ENCODE results near the gene TNS3. TPM values are rescaled to one million over a fixed set of nuclear protein-coding genes. Genes with fewer than 3 reads are reported as not detected.

Gene TNS3
- total RNA-seq, 1 donor from 2014 or later: 41.2 TPM

DNA sequence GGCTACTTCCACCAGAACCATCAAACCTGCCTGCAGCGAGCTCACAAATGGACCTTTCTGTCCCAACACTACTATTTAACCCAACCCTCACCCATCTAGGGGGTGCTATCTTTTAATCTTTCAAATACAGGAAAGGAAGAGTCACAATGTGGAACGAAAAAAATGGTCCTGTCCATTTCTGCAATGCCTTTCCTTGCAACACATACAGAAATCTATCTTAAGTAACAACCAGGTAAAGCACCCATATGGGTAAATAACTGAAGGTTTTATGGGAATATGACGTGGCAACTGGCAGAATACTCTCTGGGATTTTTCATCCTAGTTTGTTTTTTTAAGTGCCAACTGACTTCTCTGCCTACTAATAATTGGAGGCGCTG is 24.6 kb downstream of the TNS3 start:
- Histone ChIP-seq H3K4me3 (ENCODE audit: low read depth, low read length) (no peak overlapping the region), H3K36me3 (ENCODE audit: control insufficient read depth, insufficient read depth, low read length) (no peaks in the 10 kb centered on the region), H3K27me3 (ENCODE audit: control insufficient read depth, insufficient read depth, low read length) (no peaks in the 10 kb centered on the region)
- DNase-seq (ENCODE audit: low read depth): no peak
- TF ChIP-seq, protein P1, sequence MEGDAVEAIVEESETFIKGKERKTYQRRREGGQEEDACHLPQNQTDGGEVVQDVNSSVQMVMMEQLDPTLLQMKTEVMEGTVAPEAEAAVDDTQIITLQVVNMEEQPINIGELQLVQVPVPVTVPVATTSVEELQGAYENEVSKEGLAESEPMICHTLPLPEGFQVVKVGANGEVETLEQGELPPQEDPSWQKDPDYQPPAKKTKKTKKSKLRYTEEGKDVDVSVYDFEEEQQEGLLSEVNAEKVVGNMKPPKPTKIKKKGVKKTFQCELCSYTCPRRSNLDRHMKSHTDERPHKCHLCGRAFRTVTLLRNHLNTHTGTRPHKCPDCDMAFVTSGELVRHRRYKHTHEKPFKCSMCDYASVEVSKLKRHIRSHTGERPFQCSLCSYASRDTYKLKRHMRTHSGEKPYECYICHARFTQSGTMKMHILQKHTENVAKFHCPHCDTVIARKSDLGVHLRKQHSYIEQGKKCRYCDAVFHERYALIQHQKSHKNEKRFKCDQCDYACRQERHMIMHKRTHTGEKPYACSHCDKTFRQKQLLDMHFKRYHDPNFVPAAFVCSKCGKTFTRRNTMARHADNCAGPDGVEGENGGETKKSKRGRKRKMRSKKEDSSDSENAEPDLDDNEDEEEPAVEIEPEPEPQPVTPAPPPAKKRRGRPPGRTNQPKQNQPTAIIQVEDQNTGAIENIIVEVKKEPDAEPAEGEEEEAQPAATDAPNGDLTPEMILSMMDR (IDR thresholded peaks at IDR 0.05; ENCODE audit: insufficient read depth, low read length, poor library complexity, severe bottlenecking): no peak

DNA sequence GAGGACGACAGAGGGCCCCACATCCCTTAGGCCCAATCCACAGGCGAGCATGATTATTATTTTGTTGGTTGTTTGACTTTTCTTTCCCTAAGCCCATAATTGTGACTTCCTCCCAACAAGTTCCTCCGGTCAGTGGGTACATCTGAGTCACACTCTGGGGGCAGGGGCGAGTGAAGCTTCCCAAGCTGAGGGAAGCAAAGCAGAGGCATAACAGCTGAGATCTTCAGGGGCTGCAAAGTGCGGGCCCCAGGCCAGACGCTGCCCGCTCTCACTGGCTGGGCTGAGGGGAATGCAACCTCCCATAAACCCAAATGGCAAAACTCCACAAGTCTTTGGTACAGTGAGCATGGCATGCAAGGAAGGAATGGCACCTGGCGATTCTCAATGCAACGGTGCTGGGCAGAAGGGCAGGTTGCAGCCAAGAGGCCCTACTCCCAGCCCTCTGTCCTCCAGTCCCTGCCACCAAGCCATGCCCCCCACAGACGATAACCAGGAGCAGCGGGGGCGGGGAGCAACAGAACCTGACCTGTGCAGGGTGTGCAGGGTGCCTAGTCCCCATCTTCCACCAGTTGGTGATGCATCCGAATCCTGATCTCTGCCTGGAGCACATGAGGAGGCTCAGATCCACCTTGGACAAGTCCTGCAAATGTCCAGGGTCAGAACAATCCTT is 25.3 kb downstream of the TNS3 start:
- TF ChIP-seq, protein P1 (IDR thresholded peaks at IDR 0.05; ENCODE audit: insufficient read depth, low read length, poor library complexity, severe bottlenecking): no peak
- no peaks in the 10 kb centered on the region for H3K27me3 ChIP-seq (ENCODE audit: control insufficient read depth, insufficient read depth, low read length)
- H3K4me3 ChIP-seq (ENCODE audit: low read depth, low read length): no peak overlapping the region
- no peaks in the 10 kb centered on the region for H3K36me3 ChIP-seq (ENCODE audit: control insufficient read depth, insufficient read depth, low read length)
- no peak for DNase-seq (ENCODE audit: low read depth)

DNA sequence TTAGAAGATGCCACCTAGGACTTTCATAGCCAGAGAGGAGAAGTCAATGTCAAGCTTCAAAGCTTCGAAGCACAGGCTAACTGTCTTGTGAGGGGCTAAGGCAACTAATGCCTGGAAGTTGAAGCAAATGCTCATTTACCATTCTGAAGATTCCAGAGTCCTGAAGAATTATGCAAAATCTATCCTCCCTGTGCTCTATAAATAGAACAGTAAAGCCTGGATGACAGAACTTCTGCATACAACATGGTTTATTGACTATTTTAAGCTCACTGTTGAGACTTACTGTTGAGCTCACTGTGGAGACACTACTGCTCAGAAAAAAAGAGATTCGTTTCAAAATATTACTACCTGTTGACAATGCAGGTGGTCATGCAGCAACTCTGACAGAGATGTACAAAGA is 28.6 kb downstream of the TNS3 start:
- TF ChIP-seq, protein P1 (IDR thresholded peaks at IDR 0.05; ENCODE audit: insufficient read depth, low read length, poor library complexity, severe bottlenecking): no peak
- no peak for DNase-seq (ENCODE audit: low read depth)
- no peak overlapping the region for H3K4me3 ChIP-seq (ENCODE audit: low read depth, low read length)
- H3K36me3 ChIP-seq (ENCODE audit: control insufficient read depth, insufficient read depth, low read length): no peaks in the 10 kb centered on the region
- H3K27me3 ChIP-seq (ENCODE audit: control insufficient read depth, insufficient read depth, low read length): no peaks in the 10 kb centered on the region

DNA sequence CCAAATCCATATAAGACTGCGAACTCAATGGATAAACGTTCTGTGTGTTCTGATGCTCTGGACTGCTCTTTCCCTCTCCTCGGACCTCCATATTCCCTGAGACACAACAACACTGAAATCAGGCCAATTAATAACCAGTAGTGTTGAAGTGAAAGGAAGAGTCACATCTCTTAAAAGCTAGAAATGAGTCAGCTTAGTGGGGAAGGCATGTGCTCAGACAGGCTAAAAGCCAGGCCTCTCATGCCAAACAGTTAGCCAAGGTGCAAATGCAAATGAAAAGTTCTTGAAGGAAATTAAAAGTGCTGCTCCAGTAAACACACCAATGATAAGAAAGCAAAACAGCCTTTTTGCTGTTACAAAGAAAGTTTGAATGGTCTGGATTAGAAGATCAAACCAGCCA is 29.3 kb downstream of the TNS3 start:
- Histone ChIP-seq H3K27me3 (ENCODE audit: control insufficient read depth, insufficient read depth, low read length) (no peaks in the 10 kb centered on the region), H3K4me3 (ENCODE audit: low read depth, low read length) (no peak overlapping the region), H3K36me3 (ENCODE audit: control insufficient read depth, insufficient read depth, low read length) (no peaks in the 10 kb centered on the region)
- DNase-seq (ENCODE audit: low read depth): peak; percentile 57
- TF ChIP-seq, protein P1 (IDR thresholded peaks at IDR 0.05; ENCODE audit: insufficient read depth, low read length, poor library complexity, severe bottlenecking): no peak

DNA sequence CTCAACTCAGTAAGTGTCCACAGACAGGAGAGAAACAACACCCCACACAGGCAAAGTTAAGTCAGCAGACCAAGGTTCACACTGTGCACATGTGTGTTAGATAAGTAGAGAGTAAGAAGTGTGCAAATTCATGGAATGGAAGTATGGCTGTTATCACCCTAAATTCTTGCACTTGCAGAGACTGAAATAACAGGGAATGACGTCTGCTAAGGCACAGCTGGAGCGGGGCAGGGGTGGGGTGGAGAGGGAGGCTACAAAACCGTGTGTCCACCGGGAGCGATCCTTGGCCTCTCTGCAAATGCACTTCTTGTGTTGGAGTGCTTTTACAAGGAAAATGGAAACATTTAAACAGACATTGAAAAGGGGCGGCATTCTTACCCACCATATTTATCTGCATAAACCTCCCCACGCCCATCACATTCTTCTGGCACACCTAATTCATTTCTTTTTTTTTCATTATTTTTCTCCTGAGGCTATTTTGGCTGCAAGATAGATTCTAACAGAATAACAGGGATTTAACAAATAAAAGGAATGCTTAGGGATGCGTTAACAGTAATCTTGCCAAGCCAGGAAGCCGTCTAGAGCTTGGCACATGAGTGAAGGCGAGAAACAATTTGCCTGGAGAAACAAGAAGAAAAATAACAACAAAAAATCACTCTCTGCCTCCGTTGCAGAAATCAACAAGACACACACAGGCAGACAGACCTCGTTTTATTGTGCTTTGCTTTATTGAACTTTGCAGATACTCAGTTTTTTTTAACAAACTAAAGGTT is 30.1 kb downstream of the TNS3 start:
- TF ChIP-seq, protein P1 (IDR thresholded peaks at IDR 0.05; ENCODE audit: insufficient read depth, low read length, poor library complexity, severe bottlenecking): no peak

More for the DNA sequence above, 30.1 kb downstream of the TNS3 start:
- Histone ChIP-seq H3K27me3 (ENCODE audit: control insufficient read depth, insufficient read depth, low read length) (no peaks in the 10 kb centered on the region), H3K36me3 (ENCODE audit: control insufficient read depth, insufficient read depth, low read length) (no peaks in the 10 kb centered on the region), H3K4me3 (ENCODE audit: low read depth, low read length) (no peak overlapping the region)
- no peak for DNase-seq (ENCODE audit: low read depth)
